Brain microvascular endothelial cell (primary cell): Measurements from ENCODE around the gene RNF212.
"Not testable (repeated sequence)": the region's sequence is repeated elsewhere in the genome, so short reads cannot be mapped to it uniquely, and the experiment has no call there.

Source experiments
- DNase-seq: peaks from one replicate; pipeline ENCODE4 v3.0.0-alpha.2; 2020
- H3K27ac ChIP-seq: fragments of 250-450 bp; sonication (Bioruptor Pico); 2 replicates; pipeline ENCODE4 v1.5.1; 2020; ENCODE audit warnings: mild to moderate bottlenecking, moderate library complexity
- H3K27me3 ChIP-seq: fragments of 250-450 bp; sonication (Bioruptor Pico); replicated peaks from 2 replicates; pipeline ENCODE4 v1.5.1; 2020; ENCODE audit warnings: mild to moderate bottlenecking
- H3K36me3 ChIP-seq: fragments of 250-450 bp; sonication (Bioruptor Pico); replicated peaks from 2 replicates; pipeline ENCODE4 v1.5.1; 2020; ENCODE audit warnings: mild to moderate bottlenecking
- H3K4me3 ChIP-seq: 2 replicates; pipeline ENCODE4 v1.5.1; 2011; ENCODE audit warnings: low read depth, mild to moderate bottlenecking, control low read depth, low read length, moderate library complexity
- CTCF ChIP-seq: IDR thresholded peaks from 2 replicates; pipeline ENCODE4 v1.5.1; 2011; ENCODE audit warnings: low read depth, mild to moderate bottlenecking, moderate library complexity, low read length, control low read depth, inconsistent platforms; ENCODE audit errors: missing control alignments
- in situ Hi-C: cut with HindIII; loops from 2 replicates; pipeline ENCODE4 v1.10.0; 2017; ENCODE audit warnings: low sequenced_read_pairs, low pct_ligation_motif_present

The RNF212 gene

GRCh38 chr4:1058198-1058996, 55.0 kb downstream of the RNF212 start:
- Histone ChIP-seq H3K4me3 (no peak overlapping the region), H3K27me3 (peaks cover 47% of the 10 kb centered on the region), H3K36me3 (no peaks in the 10 kb centered on the region), H3K27ac (no peak overlapping the region)
- TF ChIP-seq CTCF = no peak
- in situ Hi-C loops = loop anchor here (10.0 kb wide), 1 partner anchor 56 kb away; the partner anchor contains the start of gene RNF212
- no peak for DNase-seq

GRCh38 chr4:1057403-1057745, 56.0 kb downstream of the RNF212 start:
- DNase-seq = no peak
- Histone ChIP-seq H3K36me3 (no peaks in the 10 kb centered on the region), H3K27ac (no peak overlapping the region), H3K4me3 (no peak overlapping the region), H3K27me3 (peaks cover 54% of the 10 kb centered on the region)
- TF ChIP-seq CTCF = no peak
- in situ Hi-C loops = loop anchor here (10.0 kb wide), 1 partner anchor 57 kb away; the partner anchor contains the start of gene RNF212

- Histone ChIP-seq H3K4me3 (no peak overlapping the region), H3K27me3 (peaks cover 51% of the 10 kb centered on the region), H3K36me3 (no peaks in the 10 kb centered on the region), H3K27ac (no peak overlapping the region)
- in situ Hi-C loops = loop anchor here (10.0 kb wide), 1 partner anchor 58 kb away; the partner anchor contains the start of gene RNF212
- no peak for TF ChIP-seq CTCF
- no peak for DNase-seq
These were observed 56.5 kb downstream of the RNF212 start for GRCh38 chr4:1056671-1057402.

- in situ Hi-C loops = loop anchor here (10.0 kb wide), 1 partner anchor 59 kb away; the partner anchor contains the start of gene RNF212
- TF ChIP-seq CTCF = no peak
- no peak overlapping the region for H3K4me3 ChIP-seq
- peaks cover 42% of the 10 kb centered on the region for H3K27me3 ChIP-seq
- no peak overlapping the region for H3K27ac ChIP-seq
- no peaks in the 10 kb centered on the region for H3K36me3 ChIP-seq
- no peak for DNase-seq
These were observed 57.4 kb downstream of the RNF212 start for GRCh38 chr4:1055721-1056590.

- peaks cover 39% of the 10 kb centered on the region for H3K27me3 ChIP-seq
- H3K36me3 ChIP-seq, H3K27ac ChIP-seq, DNase-seq, H3K4me3 ChIP-seq: not testable (repeated sequence)
- in situ Hi-C loops = loop anchor here (10.0 kb wide), 1 partner anchor 60 kb away; the partner anchor contains the start of gene RNF212
These were observed 58.1 kb downstream of the RNF212 start for GRCh38 chr4:1055243-1055701.

GRCh38 chr4:1054696-1055242, 58.6 kb downstream of the RNF212 start:
- not testable (repeated sequence) for H3K27ac ChIP-seq, DNase-seq, H3K4me3 ChIP-seq, H3K36me3 ChIP-seq
- in situ Hi-C loops = loop anchor here (10.0 kb wide), 1 partner anchor 60 kb away; the partner anchor contains the start of gene RNF212
- peaks cover 39% of the 10 kb centered on the region for H3K27me3 ChIP-seq

GRCh38 chr4:1053891-1054290, 59.5 kb downstream of the RNF212 start:
- H3K27me3 ChIP-seq = peaks cover 34% of the 10 kb centered on the region
- H3K27ac ChIP-seq, H3K36me3 ChIP-seq, DNase-seq, H3K4me3 ChIP-seq: not testable (repeated sequence)
- in situ Hi-C loops = loop anchor here (10.0 kb wide), 1 partner anchor 61 kb away; the partner anchor contains the start of gene RNF212
